Stimulated activated effector memory CD8-positive, alpha-beta T cell treated with anti-CD3 and anti-CD28 coated beads, Interleukin-12 subunit alpha, Interleukin-12 subunit beta, amount 100 ng/mL, for 72 hours (primary cell): ENCODE results near the gene DCP1B.

Experiments
- ATAC-seq: fragments of 150-1000 bp; cut with Tn5 transposase; 2 replicates; pipeline ENCODE4 v1.10.0; 2021
- DNase-seq, 2 donors: peaks; one replicate each; pipeline ENCODE4 v3.0.0; 2021 to 2022; ENCODE audit warnings: low spot score in 2 of 2
- H3K27ac Mint-ChIP-seq: one replicate; pipeline ENCODE4 v1.8.0; 2022; ENCODE audit warnings: mild to moderate bottlenecking, mixed read lengths
- H3K36me3 Mint-ChIP-seq: one replicate; pipeline ENCODE4 v1.8.0; 2022; ENCODE audit warnings: mild to moderate bottlenecking, mixed read lengths
- H3K4me1 Mint-ChIP-seq: one replicate; pipeline ENCODE4 v1.8.0; 2022; ENCODE audit warnings: mixed read lengths
- H3K4me3 Mint-ChIP-seq: one replicate; pipeline ENCODE4 v1.8.0; 2022; ENCODE audit warnings: mild to moderate bottlenecking, mixed read lengths
- H3K9me3 Mint-ChIP-seq: one replicate; pipeline ENCODE4 v1.8.0; 2022; ENCODE audit warnings: mixed read lengths

The DCP1B gene

GRCh38 chr12:1926251-1926657, 78.0 kb downstream of the DCP1B start:
- no peak overlapping the region for H3K4me3 Mint-ChIP-seq
- no peak for DNase-seq
- H3K36me3 Mint-ChIP-seq = peaks cover 6% of the 10 kb centered on the region
- no peak overlapping the region for H3K27ac Mint-ChIP-seq
- peaks cover 17% of the 10 kb centered on the region for H3K4me1 Mint-ChIP-seq
- H3K9me3 Mint-ChIP-seq = no peaks in the 10 kb centered on the region
- no peak for ATAC-seq

- no peak for DNase-seq
Observed at GRCh38 chr12:1925684-1926006, 78.6 kb downstream of the DCP1B start.

GRCh38 chr12:1924996-1925683, 79.1 kb downstream of the DCP1B start:
- no peak for DNase-seq
- Mint-ChIP-seq H3K36me3 (peaks cover 3% of the 10 kb centered on the region), H3K27ac (no peak overlapping the region), H3K9me3 (no peaks in the 10 kb centered on the region), H3K4me1 (peaks cover 14% of the 10 kb centered on the region), H3K4me3 (no peak overlapping the region)
- ATAC-seq = no peak

More at GRCh38 chr12:1925684-1926006, 78.6 kb downstream of the DCP1B start:
- H3K9me3 Mint-ChIP-seq = no peaks in the 10 kb centered on the region
- H3K27ac Mint-ChIP-seq = no peak overlapping the region
- ATAC-seq = no peak
- no peak overlapping the region for H3K4me3 Mint-ChIP-seq
- peaks cover 17% of the 10 kb centered on the region for H3K4me1 Mint-ChIP-seq
- peaks cover 6% of the 10 kb centered on the region for H3K36me3 Mint-ChIP-seq

DNA sequence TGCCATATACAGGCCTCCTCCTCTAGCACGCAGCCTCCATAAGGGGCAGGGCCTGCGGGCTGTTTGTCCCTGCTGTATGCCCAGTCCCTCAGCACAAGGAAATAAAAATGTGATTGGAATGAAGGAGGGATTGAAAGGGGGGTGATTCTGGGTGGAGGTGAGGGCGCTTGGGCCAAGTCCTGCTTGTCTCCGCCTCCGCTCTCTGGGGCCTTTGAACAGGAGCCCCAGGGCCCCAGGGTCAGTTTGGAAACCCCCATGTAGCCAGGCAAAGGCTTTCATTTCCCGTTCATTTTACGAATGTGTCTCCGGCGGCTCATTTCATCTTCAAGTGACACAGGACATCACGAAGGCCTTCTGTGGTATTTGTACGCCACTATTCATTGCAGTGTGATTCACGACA, 81.3 kb downstream of the DCP1B start:
- no peak for ATAC-seq
- no peak overlapping the region for H3K27ac Mint-ChIP-seq
- H3K4me1 Mint-ChIP-seq = peaks cover 11% of the 10 kb centered on the region

DNA sequence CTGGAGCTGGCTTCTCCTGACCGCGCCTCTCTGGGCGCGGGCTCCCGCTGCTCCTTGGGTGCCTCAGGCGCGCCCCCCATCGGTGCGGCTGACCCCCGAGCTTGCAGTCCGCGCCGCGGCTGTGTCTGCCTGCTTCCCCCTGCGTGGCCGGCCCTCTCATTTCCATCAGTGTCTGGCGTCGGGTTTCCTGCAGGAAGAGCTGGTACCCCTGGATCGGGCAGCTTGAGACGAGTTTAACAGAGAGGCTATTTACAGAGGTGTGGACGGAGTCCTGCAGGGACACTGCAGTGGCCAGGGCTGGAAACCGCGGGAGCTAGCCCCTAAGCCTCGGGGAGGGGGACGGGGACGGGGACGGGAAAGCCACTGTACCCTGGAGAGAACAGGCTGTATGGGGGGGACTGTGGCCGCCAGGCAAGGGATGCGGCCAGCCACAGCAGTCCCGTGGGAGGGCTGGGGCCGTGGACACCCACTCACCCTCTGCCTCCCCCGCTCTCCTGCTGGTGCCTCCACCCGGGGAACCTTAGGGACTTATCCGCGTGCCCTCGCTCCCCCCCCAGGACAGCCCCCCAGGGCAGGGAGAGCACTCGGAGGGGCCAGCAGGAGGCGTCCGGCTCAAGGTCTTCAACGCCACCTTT, 82.1 kb downstream of the DCP1B start:
- Mint-ChIP-seq H3K4me3 (no peak overlapping the region), H3K4me1 (peaks cover 11% of the 10 kb centered on the region), H3K27ac (no peak overlapping the region), H3K9me3 (no peaks in the 10 kb centered on the region), H3K36me3 (no peaks in the 10 kb centered on the region)
- peak in 1 of 2 donors; percentile 30 for DNase-seq
- ATAC-seq = no peak

More for the DNA sequence above, 81.3 kb downstream of the DCP1B start:
- Mint-ChIP-seq H3K36me3 (no peaks in the 10 kb centered on the region), H3K4me3 (no peak overlapping the region), H3K9me3 (no peaks in the 10 kb centered on the region)
- DNase-seq = peak in 1 of 2 donors; percentile 33

GRCh38 chr12:1920971-1921370, 83.3 kb downstream of the DCP1B start:
- no peak overlapping the region for H3K27ac Mint-ChIP-seq
- H3K4me3 Mint-ChIP-seq = no peak overlapping the region
- H3K9me3 Mint-ChIP-seq = no peaks in the 10 kb centered on the region
- ATAC-seq = no peak
- peaks cover 20% of the 10 kb centered on the region for H3K4me1 Mint-ChIP-seq
- H3K36me3 Mint-ChIP-seq = no peaks in the 10 kb centered on the region
- peak in 1 of 2 donors; percentile 41 for DNase-seq

DNA sequence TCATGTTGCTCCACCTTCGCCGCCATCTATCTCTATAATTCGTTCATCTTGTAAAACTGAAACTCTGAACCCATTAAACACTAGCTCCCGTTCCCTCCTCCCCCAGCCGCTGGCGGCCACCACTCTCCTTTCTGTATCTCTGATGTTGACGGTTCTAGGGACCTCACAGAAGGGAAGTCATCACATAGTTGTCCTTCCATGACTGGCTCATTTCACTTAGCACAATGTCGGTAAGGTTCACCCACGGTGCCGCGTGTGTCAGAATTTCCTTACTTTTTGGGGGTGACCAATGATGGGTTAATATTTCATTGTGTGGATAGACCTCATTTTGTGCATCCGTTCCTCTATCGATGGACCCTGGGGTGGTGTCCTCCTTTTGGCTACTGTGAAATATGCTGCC, 83.8 kb downstream of the DCP1B start:
- Mint-ChIP-seq H3K4me3 (no peak overlapping the region), H3K36me3 (no peaks in the 10 kb centered on the region), H3K4me1 (peaks cover 26% of the 10 kb centered on the region), H3K9me3 (no peaks in the 10 kb centered on the region), H3K27ac (no peak overlapping the region)
- peak in 1 of 2 donors; percentile 26 for DNase-seq
- ATAC-seq = no peak

GRCh38 chr12:1919763-1920162, 84.5 kb downstream of the DCP1B start:
- Mint-ChIP-seq H3K4me3 (no peak overlapping the region), H3K36me3 (no peaks in the 10 kb centered on the region), H3K9me3 (no peaks in the 10 kb centered on the region), H3K4me1 (peaks cover 26% of the 10 kb centered on the region), H3K27ac (no peak overlapping the region)
- peak in 1 of 2 donors; percentile 12 for DNase-seq
- no peak for ATAC-seq

DNA sequence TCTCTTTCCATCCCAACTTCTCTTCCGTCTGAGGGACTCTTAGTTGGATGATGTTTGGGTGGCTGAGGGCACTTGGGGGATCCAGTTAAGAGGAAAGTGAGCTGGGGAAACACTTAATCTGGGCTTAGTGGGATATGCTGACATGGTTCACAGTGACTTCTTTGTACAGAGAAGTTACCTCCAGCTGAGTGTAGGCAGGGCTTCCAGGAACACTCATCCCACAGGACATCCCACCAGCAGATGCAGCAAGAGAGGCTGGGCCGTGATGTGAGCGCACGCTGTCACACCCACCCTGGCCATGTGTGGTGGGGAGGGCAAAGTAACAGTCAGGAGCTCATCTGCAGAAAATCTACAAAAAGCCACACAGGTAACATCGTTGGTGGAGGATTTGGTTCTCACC, 85.0 kb downstream of the DCP1B start:
- no peak overlapping the region for H3K4me3 Mint-ChIP-seq
- peaks cover 23% of the 10 kb centered on the region for H3K4me1 Mint-ChIP-seq
- no peaks in the 10 kb centered on the region for H3K36me3 Mint-ChIP-seq
- no peak overlapping the region for H3K27ac Mint-ChIP-seq
- H3K9me3 Mint-ChIP-seq = no peaks in the 10 kb centered on the region
- DNase-seq (no peak), ATAC-seq (no peak)

DNA sequence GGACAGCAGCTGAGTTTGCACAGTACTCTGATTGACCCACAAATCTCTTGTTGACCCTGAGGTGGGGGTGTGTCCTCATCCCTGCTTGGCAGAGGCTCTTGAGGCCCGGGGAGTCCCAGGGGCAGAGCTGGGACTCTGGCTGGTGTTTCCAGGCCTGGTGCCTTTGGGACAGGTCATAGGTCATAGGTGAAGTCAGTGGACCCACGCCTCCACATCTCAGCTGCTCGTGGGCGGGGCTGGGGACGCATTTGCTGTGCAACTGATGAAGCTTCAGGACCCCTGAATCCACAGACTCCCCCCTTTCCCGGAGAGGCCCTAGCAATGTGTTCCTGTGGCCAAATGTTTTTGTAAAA, 85.4 kb downstream of the DCP1B start:
- peaks cover 23% of the 10 kb centered on the region for H3K4me1 Mint-ChIP-seq
- H3K4me3 Mint-ChIP-seq = no peak overlapping the region
- ATAC-seq (no peak), DNase-seq (peak; percentile 1 to 38)
- no peaks in the 10 kb centered on the region for H3K36me3 Mint-ChIP-seq
- H3K27ac Mint-ChIP-seq = no peak overlapping the region
- no peaks in the 10 kb centered on the region for H3K9me3 Mint-ChIP-seq

DNA sequence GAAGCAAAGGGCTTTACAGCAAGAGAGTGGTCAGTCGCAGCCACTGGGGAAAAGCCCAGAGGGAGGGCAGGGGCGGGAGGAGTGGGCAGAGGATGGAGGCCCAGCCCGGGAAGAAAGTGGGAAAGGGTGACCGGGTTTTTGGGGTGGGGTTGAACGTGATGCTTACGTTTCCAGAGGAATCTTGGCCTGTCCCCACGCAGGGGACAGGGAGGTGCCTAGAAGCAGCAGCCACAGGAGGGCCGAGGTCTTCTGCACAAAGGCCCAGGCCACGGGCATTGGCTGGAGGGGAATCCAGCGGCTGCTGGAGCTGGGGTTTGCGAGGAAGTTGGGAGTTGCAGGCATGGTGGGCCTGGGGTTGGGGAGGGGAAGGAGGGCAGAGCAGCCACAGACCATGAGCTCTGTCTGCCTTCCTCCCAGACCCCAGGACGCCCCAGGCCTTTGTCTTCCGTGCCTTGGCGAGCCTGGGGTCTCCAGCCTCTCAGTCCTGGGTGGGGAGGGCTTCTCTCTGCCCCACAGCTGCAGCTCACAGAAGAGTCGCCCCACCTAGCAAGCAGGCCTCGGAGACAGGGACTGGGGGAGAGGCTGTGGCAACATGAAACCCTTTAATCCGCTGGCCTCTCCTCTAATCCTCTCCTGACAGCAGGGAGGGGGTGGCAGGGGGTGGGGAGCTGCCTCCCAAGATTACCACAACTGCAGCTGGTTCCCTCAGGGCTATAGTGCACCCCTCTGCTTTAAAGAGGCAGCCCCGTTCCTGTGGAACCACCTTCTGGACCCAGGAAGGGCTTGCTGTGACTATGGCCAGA, 86.0 kb downstream of the DCP1B start, which contains the start of gene CACNA2D4:
Gene CACNA2D4 (minus strand): TSS at position 572 of the 803 bp plus-strand sequence. CDS start 179 bp downstream, at position 393.
- Mint-ChIP-seq H3K27ac (no peak within 1 kb of the TSS), H3K9me3 (no peaks in the 10 kb centered on the region), H3K4me1 (peaks cover 23% of the 10 kb centered on the region), H3K4me3 (no peak within 1 kb of the TSS), H3K36me3 (no peaks in the 10 kb centered on the region)
- ATAC-seq = no peak
- peak; percentile 1 to 25 for DNase-seq

DNA sequence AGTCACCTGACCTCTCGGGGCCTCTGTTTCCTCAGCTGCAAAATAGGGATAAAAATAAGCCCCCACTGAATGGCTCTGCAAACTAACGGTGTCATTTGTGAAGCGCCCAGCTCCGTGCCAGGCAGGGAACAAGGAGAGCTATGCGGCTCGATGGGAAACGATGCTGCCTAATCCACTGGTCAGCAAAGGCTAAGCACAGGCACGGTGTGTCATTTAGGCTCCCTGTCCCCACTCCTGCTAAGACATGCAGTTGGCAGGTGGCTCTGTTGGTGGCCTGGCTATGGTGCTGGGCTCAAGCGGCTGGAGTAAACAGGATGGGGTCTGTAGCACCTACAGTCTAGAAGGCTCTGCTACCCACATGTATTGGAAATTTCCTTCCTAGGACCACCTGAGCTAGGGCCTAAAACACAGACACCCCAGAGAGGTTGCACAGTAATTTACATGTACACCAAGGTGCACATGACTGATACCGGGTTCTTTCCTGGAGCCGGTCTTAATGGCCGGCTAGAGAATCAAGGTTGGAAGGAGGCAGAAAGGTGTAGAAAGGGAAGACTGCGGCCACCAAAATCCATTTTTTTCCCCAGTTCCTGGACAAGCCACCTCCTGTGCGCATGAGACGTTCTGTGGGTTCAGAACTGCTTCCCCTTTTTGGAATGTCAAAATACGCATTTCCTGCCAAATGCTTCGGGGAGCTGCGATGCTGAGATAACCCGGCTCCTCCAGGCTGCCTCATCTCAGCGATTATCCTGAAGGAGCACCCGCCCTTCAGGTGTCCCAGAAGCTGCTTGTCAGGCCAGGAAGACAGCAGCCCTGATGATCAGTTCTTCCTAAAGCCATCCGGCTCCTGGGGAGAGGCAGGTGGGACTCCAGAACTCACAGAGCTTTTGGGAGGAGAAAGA, 86.8 kb downstream of the DCP1B start:
- no peak for ATAC-seq
- Mint-ChIP-seq H3K9me3 (no peaks in the 10 kb centered on the region), H3K4me3 (no peak overlapping the region), H3K4me1 (peaks cover 23% of the 10 kb centered on the region), H3K27ac (no peak overlapping the region), H3K36me3 (no peaks in the 10 kb centered on the region)
- DNase-seq = peak in 1 of 2 donors; percentile 28

DNA sequence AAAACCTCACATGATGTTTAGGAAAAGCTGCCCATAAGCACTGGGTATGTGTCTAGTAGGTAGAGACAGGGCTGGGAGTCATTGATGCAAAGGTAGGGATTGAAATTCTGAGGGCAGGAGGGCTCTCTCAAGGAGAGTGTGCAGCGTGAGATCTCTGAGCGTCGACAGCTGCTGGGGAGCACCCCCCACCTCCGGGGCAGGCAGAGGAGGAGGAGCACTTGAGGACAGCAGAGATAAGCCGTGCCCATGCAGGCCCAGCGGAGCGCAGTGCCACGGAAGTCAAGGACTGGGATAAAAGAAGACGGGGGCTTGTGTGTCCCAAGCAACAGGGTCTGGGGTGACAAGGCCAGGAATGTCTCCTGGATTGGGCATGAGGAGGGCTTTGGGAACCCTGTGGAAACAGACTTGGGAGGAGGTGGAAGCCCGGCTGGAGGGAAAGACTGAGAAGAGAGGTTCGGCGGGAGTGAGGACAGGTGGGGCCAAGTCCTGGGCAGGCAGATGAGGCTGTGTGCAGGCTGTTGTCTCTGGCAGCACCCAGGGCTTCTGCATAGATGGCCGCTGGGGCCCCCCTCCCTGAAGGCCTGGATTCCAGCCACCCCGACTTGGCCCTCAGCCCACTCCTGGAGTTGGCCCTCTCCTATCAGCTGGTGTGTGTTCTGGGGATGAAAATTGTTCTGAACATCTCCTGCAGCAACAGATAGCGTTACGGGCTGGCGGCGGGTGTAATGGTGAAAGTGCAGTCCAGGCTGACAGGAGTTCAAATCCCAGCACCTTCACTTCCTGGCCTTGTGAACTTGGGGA, 87.7 kb downstream of the DCP1B start:
- Mint-ChIP-seq H3K27ac (peak overlapping the region; percentile 85), H3K4me1 (peaks cover 23% of the 10 kb centered on the region), H3K4me3 (no peak overlapping the region), H3K9me3 (no peaks in the 10 kb centered on the region), H3K36me3 (no peaks in the 10 kb centered on the region)
- peak in 1 of 2 donors; percentile 41 for DNase-seq
- ATAC-seq = no peak
